K562 (cell line): ENCODE data around the gene ZNRF3. TPM values are rescaled to one million over a fixed set of nuclear protein-coding genes. Genes with fewer than 3 reads are reported as not detected.

Source experiments
- ATAC-seq: fragments of 200-7000 bp; cut with Tn5 transposase; 3 replicates; pipeline ENCODE4 v1.9.1; 2020; ENCODE audit warnings: moderate library complexity
- BruUV-seq: library from RNA; stranded (reverse); fragments of 400-500 nt; replicated peaks from 2 replicates; lab custom pipeline; 2021; lab: Mats Ljungman, UMichigan
- CTCF ChIA-PET: fragments of 300-600 bp; formaldehyde crosslinking; extraction: SDS; loops from one replicate; lab custom pipeline; 2021; ENCODE audit warnings: low intra/inter-chr PET ratio; lab: Yijun Ruan, JAX
- POLR2A ChIA-PET: fragments of 300-600, 350-650 bp; sonication (Branson Sonifier 250); formaldehyde crosslinking; extraction: SDS; loops from one replicate; lab custom pipeline; 2021; ENCODE audit warnings: antibody characterized with exemption, inconsistent platforms; lab: Yijun Ruan, JAX
- DNase-seq, 4 experiments: peaks; one replicate each; pipeline versions ENCODE4 v3.0.0 to v3.0.0-alpha.2; 2011 to 2018; ENCODE audit warnings: low spot score in 3 of 4, mixed read lengths in 3 of 4; ENCODE audit errors: extremely low read depth in 1 of 4
- FAIRE-seq: peaks from 2 replicates; lab custom pipeline; 2011; peaks lifted over from hg19 to GRCh38; lab: Jason Lieb, UNC
- H2AFZ ChIP-seq: 2 replicates; pipeline ENCODE4 v1.6.0; 2011; ENCODE audit warnings: low read depth, low read length, control low read depth, inconsistent platforms
- H3K27ac ChIP-seq: fragments of 200-600 bp; 3 replicates; pipeline ENCODE4 v1.8.0; 2011; ENCODE audit warnings: low read depth, mild to moderate bottlenecking, control low read depth, inconsistent platforms, low read length, moderate library complexity, mixed read lengths; ENCODE audit errors: extremely low read depth
- H3K27me3 ChIP-seq, 2 experiments: fragments of 300-600 bp in 1 of 2; 2 replicates in 1 of 2; 3 replicates in 1 of 2; pipeline versions ENCODE4 v1.6.0 to v1.8.0; 2011; ENCODE audit warnings: inconsistent platforms in 2 of 2, low read length in 2 of 2, mild to moderate bottlenecking in 1 of 2, mixed read lengths in 1 of 2, moderate library complexity in 1 of 2; ENCODE audit not compliant: control insufficient read depth in 2 of 2, insufficient read depth in 2 of 2
- H3K36me3 ChIP-seq: fragments of 300-600 bp; 3 replicates; pipeline ENCODE4 v1.8.0; 2011; ENCODE audit warnings: mild to moderate bottlenecking, low read length, inconsistent platforms; ENCODE audit not compliant: control insufficient read depth, insufficient read depth
- H3K4me1 ChIP-seq, 2 experiments: fragments of 200-600 bp in 1 of 2; replicated peaks in 1 of 2; 2 replicates in 1 of 2; 3 replicates in 1 of 2; pipeline versions ENCODE4 v1.5.1 to v1.8.0; 2011; ENCODE audit warnings: inconsistent platforms in 2 of 2, low read length in 2 of 2, mild to moderate bottlenecking in 1 of 2, mixed read lengths in 1 of 2, moderate library complexity in 1 of 2; ENCODE audit not compliant: control insufficient read depth in 2 of 2, insufficient read depth in 2 of 2
- H3K4me2 ChIP-seq: 2 replicates; pipeline ENCODE4 v1.6.1; 2011; ENCODE audit warnings: low read length, control low read depth, inconsistent platforms, mixed read lengths; ENCODE audit not compliant: insufficient read depth
- H3K4me3 ChIP-seq: fragments of 200-600 bp; sonication (generic), shearing (Covaris generic); 2 replicates; pipeline ENCODE4 v1.5.1; 2016; ENCODE audit warnings: control low read depth, inconsistent platforms
- H3K79me2 ChIP-seq: fragments of 200-600 bp; 3 replicates; pipeline ENCODE4 v1.8.0; 2011; ENCODE audit warnings: low read length, inconsistent platforms; ENCODE audit not compliant: control insufficient read depth, insufficient read depth
- H3K9ac ChIP-seq, 2 experiments: 2 replicates each; pipeline versions ENCODE4 v1.6.0 to v1.6.1; 2011; ENCODE audit warnings: low read depth in 2 of 2, low read length in 2 of 2, control low read depth in 1 of 2, inconsistent platforms in 1 of 2, mild to moderate bottlenecking in 1 of 2, mixed read lengths in 1 of 2; ENCODE audit not compliant: insufficient read depth in 1 of 2
- H3K9me1 ChIP-seq: one replicate; pipeline ENCODE4 v1.6.0; 2011; ENCODE audit warnings: inconsistent platforms, mild to moderate bottlenecking, low read length, moderate library complexity; ENCODE audit not compliant: control insufficient read depth, insufficient read depth
- H3K9me3 ChIP-seq: replicated peaks from 2 replicates; pipeline ENCODE4 v1.5.1; 2011; ENCODE audit warnings: low read depth, low read length, inconsistent platforms; ENCODE audit not compliant: control insufficient read depth, insufficient read depth
- H4K20me1 ChIP-seq: replicated peaks from 2 replicates; pipeline ENCODE4 v1.6.1; 2011; ENCODE audit warnings: low read length, inconsistent platforms, mixed read lengths; ENCODE audit not compliant: control insufficient read depth, insufficient read depth
- ARID1B ChIP-seq: fragments of 450-650 bp; IDR thresholded peaks from 2 replicates; pipeline ENCODE4 v1.6.1; 2016; ENCODE audit warnings: antibody characterized with exemption, mild to moderate bottlenecking, inconsistent platforms
- C11orf30 ChIP-seq: fragments of 450-650 bp; IDR thresholded peaks from 2 replicates; pipeline ENCODE4 v1.6.1; 2016; ENCODE audit warnings: low read depth, mild to moderate bottlenecking
- MAFF ChIP-seq: IDR thresholded peaks from 2 replicates; pipeline ENCODE4 v1.6.1; 2012; ENCODE audit warnings: low read length, improper control_type of control experiment
- MAFG ChIP-seq: fragments of 450-650 bp; conservative IDR thresholded peaks from 2 replicates; pipeline ENCODE4 v1.6.1; 2016; ENCODE audit warnings: missing genetic modification characterization, missing compliant biosample characterization
- MAFK ChIP-seq: IDR thresholded peaks from 2 replicates; pipeline ENCODE4 v1.6.1; 2011; ENCODE audit warnings: low read length, improper control_type of control experiment
- ZNF316 ChIP-seq: fragments of 450-650 bp; IDR thresholded peaks from 2 replicates; pipeline ENCODE4 v1.6.1; 2016
- WGBS: fragments of 100-300 bp; shearing (Covaris generic); methylation state at CpG from one replicate; pipeline ENCODE4 v1.1.6; 2016; ENCODE audit warnings: low coverage, mixed read lengths; ENCODE audit not compliant: insufficient coverage; ENCODE audit errors: missing lambda C conversion rate; 5-methylcytosine and 5-hydroxymethylcytosine counted together
- in situ Hi-C: fragments of 300-500 bp; cut with MboI; formaldehyde crosslinking; loops from 4 replicates; pipeline ENCODE4 v1.15.0; 2018; ENCODE audit warnings: inconsistent platforms, mixed read lengths
- intact Hi-C: fragments of 100-400 bp; cut with micrococcal nuclease; formaldehyde crosslinking; loops from 2 replicates; pipeline ENCODE4 v1.14.2; 2022
- polyA plus RNA-seq, 8 experiments: library from polyadenylated mRNA; depleted of rRNA in 4 of 8; stranded (reverse) in 5 of 8; unstranded in 3 of 8; fragments of >200 nt; fragmentation: Nextera tagmentation in 2 of 8; fragmentation: Illumina TruSeq in 1 of 8; extraction: Ambion mirVana in 2 of 8; extraction: Trizol in 1 of 8; gene quantifications; 2 replicates each; pipeline versions ENCODE4 v1.2.1 to v1.2.3, GENCODE V29; 2011 to 2014; ENCODE audit warnings: inconsistent platforms in 1 of 8, missing spikeins in 1 of 8
- total RNA-seq, 7 experiments: library from RNA; depleted of rRNA in 6 of 7; stranded (reverse); fragments of >200 nt in 6 of 7; fragmentation: Illumina TruSeq in 2 of 7; extraction: Trizol in 2 of 7; gene quantifications; 2 replicates each; pipeline versions ENCODE4 v1.2.1 to v1.2.3, GENCODE V29; 2011 to 2021; ENCODE audit warnings: low replicate concordance in 1 of 7

The ZNRF3 gene
- total and polyA plus RNA-seq, 9 of the 15 experiments (the other 6 are each of a cell fraction or from before 2014, with no cell fraction given): 0.41 to 5.9 (median 1.7) TPM

DNA sequence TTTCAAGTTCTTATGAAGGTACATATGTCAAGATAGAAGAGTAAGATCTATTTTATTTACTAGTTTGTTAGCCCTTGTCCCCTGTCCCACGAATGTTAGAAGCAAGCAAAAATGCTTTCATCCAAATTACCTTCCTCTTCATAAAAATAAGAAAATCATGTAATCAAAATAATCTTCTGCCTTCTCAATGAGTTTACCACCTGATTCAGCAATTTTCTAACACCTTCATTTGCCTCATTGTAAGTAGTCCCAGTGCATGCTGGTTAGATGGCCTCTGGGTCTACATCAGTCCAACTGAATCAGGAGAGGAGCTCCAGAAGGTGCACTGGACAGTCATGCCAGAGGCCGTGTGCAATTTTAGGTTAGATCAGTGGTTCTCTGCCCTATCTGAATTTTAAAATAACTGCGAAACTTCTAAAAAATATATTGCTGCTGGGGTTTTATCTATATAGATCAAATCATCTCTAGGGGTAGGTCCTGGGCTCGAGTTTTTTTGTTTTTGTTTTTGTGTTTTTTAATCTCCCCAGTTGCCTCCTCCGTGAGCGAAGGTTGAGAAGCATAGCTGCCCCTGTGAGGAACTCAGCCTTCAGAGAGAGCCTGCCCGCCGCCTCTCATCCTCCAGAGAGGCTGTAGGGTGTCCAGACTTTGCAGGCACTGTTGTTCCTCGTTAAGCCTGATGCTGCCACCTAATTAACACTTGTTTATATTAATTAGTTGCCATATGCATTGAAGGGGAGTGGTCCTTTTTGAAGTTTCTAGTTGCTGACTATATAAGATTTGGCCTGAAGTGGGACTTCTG lies 146.0 kb downstream of the ZNRF3 start:
- no peaks in the 10 kb centered on the region for H3K36me3 ChIP-seq
- FAIRE-seq: no peak
- H3K4me1 ChIP-seq: peaks cover 25 to 37% of the 10 kb centered on the region in 2 experiments
- intact Hi-C loops (no loop called here), in situ Hi-C loops (no loop called here)
- H3K9ac ChIP-seq: 0 out of 4 replicates have a peak overlapping the region, but pooled peaks of 1 of the 2 experiments have one; percentile 51
- 38% methylated on average over 9 of the region's 9 CpGs for WGBS
- ChIA-PET CTCF (no interaction called here), POLR2A (interaction anchor here (0.7 to 1.2 kb wide), 2 partner anchors 14 to 146 kb away, joined by 3 to 4 read pairs; partner anchors contain the start of gene ZNRF3)
- no peaks in the 10 kb centered on the region for H3K9me3 ChIP-seq
- H4K20me1 ChIP-seq: no peaks in the 10 kb centered on the region
- no peak overlapping the region for H2AFZ ChIP-seq
- no peak overlapping the region for H3K4me3 ChIP-seq
- no peak for ATAC-seq
- no peaks in the 10 kb centered on the region for H3K27me3 ChIP-seq
- H3K9me1 ChIP-seq: no peaks in the 10 kb centered on the region
- TF ChIP-seq C11orf30 (peak; percentile 85), MAFK (0 out of 2 replicates have a peak, but pooled peaks have one; percentile 44), MAFF (0 out of 2 replicates have a peak, but pooled peaks have one; percentile 52), ARID1B (no peak), ZNF316 (peak; percentile 93), MAFG (tag) (peak; percentile 75)
- no TSS peak for BruUV-seq
- peak overlapping the region; percentile 89; the same call in 1 of the 3 replicates for H3K27ac ChIP-seq
- peak overlapping the region; percentile 72 for H3K4me2 ChIP-seq
- no peaks in the 10 kb centered on the region; the same call in 1 of the 3 replicates for H3K79me2 ChIP-seq
- DNase-seq: no peak
